Hepatocyte (in vitro differentiated cells): ENCODE results near the gene DNAJB13.

Source experiments
- EZH2phosphoT487 ChIP-seq: fragments of 200-600 bp; sonication (generic); IDR thresholded peaks from one replicate; pipeline ENCODE4 v1.6.1; 2018; ENCODE audit warnings: antibody characterized with exemption, mild to moderate bottlenecking, low read depth, moderate library complexity; ENCODE audit not compliant: unreplicated experiment, severe bottlenecking
- TF ChIP-seq, protein P1 (sequence below): fragments of 200-600 bp; sonication (generic); IDR thresholded peaks from 2 replicates; pipeline ENCODE4 v1.5.1; 2016; ENCODE audit warnings: antibody characterized with exemption, mild to moderate bottlenecking; ENCODE audit not compliant: poor library complexity

DNA sequence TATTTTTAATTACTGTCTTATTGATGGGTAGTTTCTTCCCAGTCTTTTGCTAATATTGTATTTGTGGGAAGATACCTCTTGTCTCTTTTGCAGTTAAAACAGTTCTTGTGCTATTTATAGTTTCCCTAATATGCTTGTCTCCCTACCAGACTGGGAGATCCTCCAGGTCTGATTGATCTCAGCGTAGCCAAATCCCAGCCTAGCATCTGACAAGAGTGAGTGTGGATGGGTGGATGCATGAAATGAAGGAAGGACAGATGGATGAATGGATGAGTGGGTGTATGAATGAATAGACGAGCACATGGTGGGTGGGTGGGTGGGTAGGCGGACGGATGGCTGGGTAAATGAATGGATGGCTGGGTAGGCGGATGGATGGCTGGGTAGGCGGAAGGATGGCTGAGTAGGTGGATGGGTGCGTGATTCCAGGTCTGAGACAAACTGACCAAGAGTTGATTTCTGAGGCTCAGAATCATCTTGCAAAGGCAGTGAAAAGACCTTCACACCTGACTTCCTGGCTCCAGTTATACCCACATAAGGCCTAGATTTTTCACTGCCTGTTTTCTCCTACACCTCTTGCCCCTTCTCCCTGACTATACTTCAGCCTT lies 11.4 kb downstream of the DNAJB13 start:
- TF ChIP-seq, protein P1, sequence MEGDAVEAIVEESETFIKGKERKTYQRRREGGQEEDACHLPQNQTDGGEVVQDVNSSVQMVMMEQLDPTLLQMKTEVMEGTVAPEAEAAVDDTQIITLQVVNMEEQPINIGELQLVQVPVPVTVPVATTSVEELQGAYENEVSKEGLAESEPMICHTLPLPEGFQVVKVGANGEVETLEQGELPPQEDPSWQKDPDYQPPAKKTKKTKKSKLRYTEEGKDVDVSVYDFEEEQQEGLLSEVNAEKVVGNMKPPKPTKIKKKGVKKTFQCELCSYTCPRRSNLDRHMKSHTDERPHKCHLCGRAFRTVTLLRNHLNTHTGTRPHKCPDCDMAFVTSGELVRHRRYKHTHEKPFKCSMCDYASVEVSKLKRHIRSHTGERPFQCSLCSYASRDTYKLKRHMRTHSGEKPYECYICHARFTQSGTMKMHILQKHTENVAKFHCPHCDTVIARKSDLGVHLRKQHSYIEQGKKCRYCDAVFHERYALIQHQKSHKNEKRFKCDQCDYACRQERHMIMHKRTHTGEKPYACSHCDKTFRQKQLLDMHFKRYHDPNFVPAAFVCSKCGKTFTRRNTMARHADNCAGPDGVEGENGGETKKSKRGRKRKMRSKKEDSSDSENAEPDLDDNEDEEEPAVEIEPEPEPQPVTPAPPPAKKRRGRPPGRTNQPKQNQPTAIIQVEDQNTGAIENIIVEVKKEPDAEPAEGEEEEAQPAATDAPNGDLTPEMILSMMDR = no peak
- TF ChIP-seq EZH2phosphoT487 = no peak
